ENCODE measurements around the gene AKR1A1.

GRCh38 chr1:45516036-45516435 is 34.6 kb upstream of the AKR1A1 start:
- TF ChIP-seq CTCF (IDR thresholded peaks at IDR 0.05; ENCODE audit: low read length), result no peak
- TF ChIP-seq EZH2 (IDR thresholded peaks at IDR 0.05; ENCODE audit: borderline replicate concordance, low read length), result no peak

Measured in OCI-LY1 (cell line).